ENCODE measurements around the gene PTPRD. TPM values are rescaled to one million over a fixed set of nuclear protein-coding genes. Genes with fewer than 3 reads are reported as not detected.

Gene PTPRD
- total RNA-seq, 1 experiment from 2014 or later: not detected

DNA sequence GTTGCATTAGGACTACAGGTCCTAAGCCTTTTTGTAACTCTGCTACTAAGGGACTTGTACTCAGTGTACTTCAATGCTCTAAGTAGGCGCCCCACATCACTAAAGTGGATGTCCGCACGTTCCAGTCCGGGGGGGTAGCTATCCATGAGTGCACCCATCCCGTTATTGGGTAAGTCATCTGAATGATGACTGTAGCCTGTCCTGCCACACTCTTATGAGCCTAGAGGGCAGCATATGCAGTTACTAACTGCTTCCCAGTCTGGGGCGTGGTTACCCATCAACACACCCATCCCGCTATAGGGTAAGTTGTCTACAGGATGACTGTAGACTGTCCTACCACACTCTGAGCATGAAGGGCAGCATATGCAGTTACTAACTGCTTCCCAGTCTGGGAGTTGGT is 1053.9 kb downstream of the PTPRD start:
- Mint-ChIP-seq H3K4me1 (ENCODE audit: insufficient read depth, unreplicated experiment) (no peaks in the 10 kb centered on the region), H3K27me3 (ENCODE audit: insufficient read depth, unreplicated experiment) (peaks cover 15% of the 10 kb centered on the region), H3K27ac (ENCODE audit: low read depth, unreplicated experiment) (no peak overlapping the region), H3K36me3 (ENCODE audit: insufficient read depth, unreplicated experiment) (no peaks in the 10 kb centered on the region), H3K9me3 (ENCODE audit: unreplicated experiment) (peaks cover 15% of the 10 kb centered on the region), H3K4me3 (ENCODE audit: unreplicated experiment) (no peak overlapping the region)
- TF ChIP-seq, protein P1, sequence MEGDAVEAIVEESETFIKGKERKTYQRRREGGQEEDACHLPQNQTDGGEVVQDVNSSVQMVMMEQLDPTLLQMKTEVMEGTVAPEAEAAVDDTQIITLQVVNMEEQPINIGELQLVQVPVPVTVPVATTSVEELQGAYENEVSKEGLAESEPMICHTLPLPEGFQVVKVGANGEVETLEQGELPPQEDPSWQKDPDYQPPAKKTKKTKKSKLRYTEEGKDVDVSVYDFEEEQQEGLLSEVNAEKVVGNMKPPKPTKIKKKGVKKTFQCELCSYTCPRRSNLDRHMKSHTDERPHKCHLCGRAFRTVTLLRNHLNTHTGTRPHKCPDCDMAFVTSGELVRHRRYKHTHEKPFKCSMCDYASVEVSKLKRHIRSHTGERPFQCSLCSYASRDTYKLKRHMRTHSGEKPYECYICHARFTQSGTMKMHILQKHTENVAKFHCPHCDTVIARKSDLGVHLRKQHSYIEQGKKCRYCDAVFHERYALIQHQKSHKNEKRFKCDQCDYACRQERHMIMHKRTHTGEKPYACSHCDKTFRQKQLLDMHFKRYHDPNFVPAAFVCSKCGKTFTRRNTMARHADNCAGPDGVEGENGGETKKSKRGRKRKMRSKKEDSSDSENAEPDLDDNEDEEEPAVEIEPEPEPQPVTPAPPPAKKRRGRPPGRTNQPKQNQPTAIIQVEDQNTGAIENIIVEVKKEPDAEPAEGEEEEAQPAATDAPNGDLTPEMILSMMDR (IDR thresholded peaks at IDR 0.05; ENCODE audit: unreplicated experiment): no peak
- intact Hi-C loops (cut with micrococcal nuclease): no loop called here
- POLR2A ChIA-PET: no interaction called here
- DNase-seq (ENCODE audit: unreplicated experiment): no peak
- BruUV-seq (replicated peaks): no TSS peak
- CTCF ChIA-PET: no interaction called here

DNA sequence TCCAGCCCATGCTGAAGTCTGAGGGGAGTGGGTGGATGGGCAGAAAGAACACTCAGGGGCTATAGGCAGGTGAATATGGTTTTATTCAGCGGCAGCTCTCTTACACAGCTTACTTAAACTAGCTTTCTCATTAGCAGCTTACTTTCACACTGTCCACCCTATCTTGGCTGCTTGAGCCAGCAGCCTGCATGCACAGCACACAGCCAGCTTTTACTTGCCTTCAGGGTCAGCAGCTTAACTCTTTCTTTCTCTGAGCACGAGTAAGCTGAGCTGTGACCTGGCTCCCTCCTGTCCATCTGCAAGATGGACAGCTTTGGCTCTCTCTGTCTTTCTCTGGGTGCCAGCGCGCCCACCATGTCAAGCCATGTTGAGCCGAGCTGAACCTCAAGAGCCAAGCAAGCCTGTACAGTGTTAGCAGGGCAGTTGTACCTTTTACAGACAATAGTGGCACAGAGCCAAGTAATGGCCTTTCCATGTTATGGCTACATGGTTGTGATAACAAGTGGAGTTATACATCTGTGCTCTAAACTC is 1054.9 kb downstream of the PTPRD start:
- DNase-seq (ENCODE audit: unreplicated experiment): peak; percentile 4
- no TSS peak for BruUV-seq (replicated peaks)
- ChIA-PET CTCF (interaction anchor here (1.3 kb wide), 1 partner anchor 11 kb away, joined by 4 read pairs; no protein-coding TSS in a partner anchor), POLR2A (interaction anchor here (0.9 kb wide), 1 partner anchor 13 kb away, joined by 3 read pairs; no protein-coding TSS in a partner anchor)
- TF ChIP-seq, protein P1 (IDR thresholded peaks at IDR 0.05; ENCODE audit: unreplicated experiment): no peak
- peaks cover 15% of the 10 kb centered on the region for H3K9me3 Mint-ChIP-seq (ENCODE audit: unreplicated experiment)
- peaks cover 14% of the 10 kb centered on the region for H3K27me3 Mint-ChIP-seq (ENCODE audit: insufficient read depth, unreplicated experiment)
- no peak overlapping the region for H3K4me3 Mint-ChIP-seq (ENCODE audit: unreplicated experiment)
- intact Hi-C loops (cut with micrococcal nuclease): no loop called here
- H3K4me1 Mint-ChIP-seq (ENCODE audit: insufficient read depth, unreplicated experiment): no peaks in the 10 kb centered on the region
- H3K36me3 Mint-ChIP-seq (ENCODE audit: insufficient read depth, unreplicated experiment): no peaks in the 10 kb centered on the region
- no peak overlapping the region for H3K27ac Mint-ChIP-seq (ENCODE audit: low read depth, unreplicated experiment)

DNA sequence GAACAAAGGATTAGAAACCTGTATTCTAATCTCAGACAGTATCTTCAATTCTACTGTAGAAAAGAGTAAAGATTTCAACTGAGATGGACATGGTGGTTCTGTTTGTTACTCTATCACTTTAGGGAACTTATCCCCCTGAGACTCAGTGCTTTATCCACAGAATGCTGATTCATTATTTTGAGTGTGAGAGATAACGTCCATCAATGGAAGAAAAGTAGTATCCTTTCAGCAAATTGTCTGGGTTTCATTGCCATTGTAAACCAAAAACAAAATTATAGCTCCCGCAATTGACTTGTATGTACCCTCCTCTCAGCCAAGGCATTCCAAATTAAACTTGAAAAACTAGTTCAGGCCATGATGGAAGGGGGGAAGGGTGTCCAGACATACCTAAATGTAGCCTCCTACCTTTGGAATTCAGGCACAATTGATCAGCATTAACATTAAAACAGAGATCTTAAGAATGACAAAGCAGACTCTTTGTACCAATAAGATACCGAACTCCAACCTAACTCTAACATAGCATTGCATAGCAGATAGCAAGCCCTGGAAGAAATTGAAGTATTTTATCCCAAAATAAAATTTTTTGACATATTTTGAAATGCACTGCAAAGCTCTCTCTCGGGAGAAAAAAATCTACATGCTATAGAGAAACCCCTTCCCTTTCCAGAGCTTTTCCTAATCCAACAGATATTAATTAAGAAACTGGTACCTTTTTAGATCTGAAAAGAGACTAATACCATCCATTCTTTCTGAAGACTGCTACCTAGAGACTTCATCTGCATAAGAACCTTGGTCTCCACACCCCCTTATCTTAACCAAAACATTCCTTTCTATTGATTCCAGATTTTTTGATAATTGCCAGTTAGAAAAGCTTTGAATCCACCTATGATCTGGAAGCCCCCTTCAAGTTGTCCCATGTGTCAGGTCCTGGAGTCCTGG is 1055.7 kb downstream of the PTPRD start:
- intact Hi-C loops (cut with micrococcal nuclease): no loop called here
- Mint-ChIP-seq H3K27ac (ENCODE audit: low read depth, unreplicated experiment) (no peak overlapping the region), H3K27me3 (ENCODE audit: insufficient read depth, unreplicated experiment) (peaks cover 6% of the 10 kb centered on the region), H3K9me3 (ENCODE audit: unreplicated experiment) (peaks cover 8% of the 10 kb centered on the region), H3K4me1 (ENCODE audit: insufficient read depth, unreplicated experiment) (no peaks in the 10 kb centered on the region), H3K4me3 (ENCODE audit: unreplicated experiment) (no peak overlapping the region), H3K36me3 (ENCODE audit: insufficient read depth, unreplicated experiment) (no peaks in the 10 kb centered on the region)
- DNase-seq (ENCODE audit: unreplicated experiment): no peak
- POLR2A ChIA-PET: interaction anchor here (0.9 kb wide), 1 partner anchor 13 kb away, joined by 3 read pairs; no protein-coding TSS in a partner anchor
- CTCF ChIA-PET: interaction anchor here (1.3 kb wide), 1 partner anchor 10 kb away, joined by 4 read pairs; no protein-coding TSS in a partner anchor
- TF ChIP-seq, protein P1 (IDR thresholded peaks at IDR 0.05; ENCODE audit: unreplicated experiment): no peak
- BruUV-seq (replicated peaks): no TSS peak

DNA sequence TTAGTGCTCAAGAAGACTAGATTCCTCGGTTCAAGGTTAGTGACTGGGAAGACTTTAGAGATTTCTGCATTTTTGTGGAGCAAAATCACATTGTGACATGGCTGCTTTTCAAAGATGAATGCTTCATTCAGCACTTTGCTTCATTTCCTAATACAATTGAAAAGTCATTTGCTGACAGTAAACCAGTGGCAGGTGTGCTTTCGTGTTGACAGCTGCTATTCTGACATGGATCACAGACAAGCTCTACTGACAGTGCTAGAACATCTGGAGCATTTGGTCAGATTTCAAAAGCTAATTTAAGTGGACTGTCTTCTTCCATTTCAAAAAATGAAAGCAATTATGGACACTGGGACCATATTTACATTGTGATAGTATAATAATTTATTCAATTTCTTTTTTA is 1060.1 kb downstream of the PTPRD start:
- POLR2A ChIA-PET: no interaction called here
- DNase-seq (ENCODE audit: unreplicated experiment): no peak
- Mint-ChIP-seq H3K4me3 (ENCODE audit: unreplicated experiment) (no peak overlapping the region), H3K9me3 (ENCODE audit: unreplicated experiment) (no peaks in the 10 kb centered on the region), H3K36me3 (ENCODE audit: insufficient read depth, unreplicated experiment) (no peaks in the 10 kb centered on the region), H3K4me1 (ENCODE audit: insufficient read depth, unreplicated experiment) (no peaks in the 10 kb centered on the region), H3K27ac (ENCODE audit: low read depth, unreplicated experiment) (no peak overlapping the region), H3K27me3 (ENCODE audit: insufficient read depth, unreplicated experiment) (no peaks in the 10 kb centered on the region)
- CTCF ChIA-PET: no interaction called here
- intact Hi-C loops (cut with micrococcal nuclease): no loop called here
- BruUV-seq (replicated peaks): no TSS peak
- TF ChIP-seq, protein P1 (IDR thresholded peaks at IDR 0.05; ENCODE audit: unreplicated experiment): no peak
